Thymus (tissue), 14 donors: ENCODE results near the gene CHIC2. TPM values are rescaled to one million over a fixed set of nuclear protein-coding genes. Genes with fewer than 3 reads are reported as not detected.
"Not testable (repeated sequence)": the region's sequence is repeated elsewhere in the genome, so short reads cannot be mapped to it uniquely, and the experiment has no call there.

Experiments used
- DNase-seq, 9 donors: peaks; one replicate each; pipeline ENCODE4 v3.0.0-alpha.2; 2013; ENCODE audit warnings: low spot score in 9 of 9, low read depth in 6 of 9, missing footprints in 1 of 9
- H3K27ac ChIP-seq, 2 donors: one replicate each; pipeline ENCODE4 v1.5.1; 2013; ENCODE audit warnings: control low read depth in 1 of 2, low read depth in 1 of 2, low read length in 1 of 2, mild to moderate bottlenecking in 1 of 2, moderate library complexity in 1 of 2
- H3K27me3 ChIP-seq, 2 donors: one replicate each; pipeline ENCODE4 v1.5.1; 2013; ENCODE audit warnings: low read length in 1 of 2; ENCODE audit not compliant: control insufficient read depth in 2 of 2, insufficient read depth in 1 of 2
- H3K36me3 ChIP-seq, 2 donors: one replicate each; pipeline ENCODE4 v1.5.1; 2013; ENCODE audit warnings: low read length in 1 of 2, mild to moderate bottlenecking in 1 of 2, moderate library complexity in 1 of 2; ENCODE audit not compliant: control insufficient read depth in 2 of 2, insufficient read depth in 2 of 2
- H3K4me1 ChIP-seq, 2 donors: one replicate each; pipeline ENCODE4 v1.5.1; 2013; ENCODE audit warnings: low read length in 2 of 2; ENCODE audit not compliant: control insufficient read depth in 2 of 2, insufficient read depth in 2 of 2
- H3K4me3 ChIP-seq, 2 donors: one replicate each; pipeline ENCODE4 v1.5.1; 2013; ENCODE audit warnings: low read length in 2 of 2, control low read depth in 1 of 2, mild to moderate bottlenecking in 1 of 2
- H3K9me3 ChIP-seq, 2 donors: one replicate each; pipeline ENCODE4 v1.5.1; 2013; ENCODE audit warnings: low read length in 1 of 2, mild to moderate bottlenecking in 1 of 2; ENCODE audit not compliant: control insufficient read depth in 2 of 2, insufficient read depth in 1 of 2
- WGBS: extraction: QIAGEN DNeasy Blood & Tissue Kit; methylation state at CpG from one replicate; pipeline ENCODE4 v1.1.7; 2013; 5-methylcytosine and 5-hydroxymethylcytosine counted together
- long read RNA-seq, 10 donors: transcript quantifications; one replicate each; lab custom pipeline, GENCODE V29; 2026
- polyA plus RNA-seq: library from polyadenylated mRNA; stranded (reverse); fragments of 200-250 nt; gene quantifications from one replicate; pipeline ENCODE4 v1.2.3, GENCODE V29; 2013
- total RNA-seq: library from RNA; stranded (reverse); fragments of 120-200 nt; gene quantifications from one replicate; pipeline ENCODE4 v1.2.4, GENCODE V29; 2013
- donor health status: healthy.

Gene CHIC2
- total RNA-seq (36.5 TPM), polyA plus RNA-seq (25.9 TPM)
- long read RNA-seq, donor 1, partial matches to known transcripts: 0 of 5 reads
- long read RNA-seq, donor 1, other reads (novel, unspliced or antisense): 0 of 5 reads
- long read RNA-seq, donor 2: 0 reads
- long read RNA-seq, donor 3, transcript CHIC2-201 (6 exons, 1,194 nt): major isoform, 28 of 34 reads
- long read RNA-seq, donor 3, partial matches to known transcripts: 0 of 34 reads
- long read RNA-seq, donor 3, other reads (novel, unspliced or antisense): 0 of 34 reads
- long read RNA-seq, donor 4, transcript CHIC2-201 (6 exons, 1,194 nt): major isoform, 9 of 9 reads
- long read RNA-seq, donor 4, partial matches to known transcripts: 0 of 9 reads
- long read RNA-seq, donor 4, other reads (novel, unspliced or antisense): 0 of 9 reads
- long read RNA-seq, donor 5, transcript CHIC2-201 (6 exons, 1,194 nt): major isoform, 36 of 38 reads
- long read RNA-seq, donor 5, partial matches to known transcripts: 0 of 38 reads
- long read RNA-seq, donor 5, other reads (novel, unspliced or antisense): 0 of 38 reads
- long read RNA-seq, donor 6, transcript CHIC2-201 (6 exons, 1,194 nt): major isoform, 20 of 21 reads
- long read RNA-seq, donor 6, partial matches to known transcripts: 0 of 21 reads
- long read RNA-seq, donor 6, other reads (novel, unspliced or antisense): 0 of 21 reads
- long read RNA-seq, donor 7, transcript CHIC2-201 (6 exons, 1,194 nt): major isoform, 29 of 29 reads
- long read RNA-seq, donor 7, partial matches to known transcripts: 0 of 29 reads
- long read RNA-seq, donor 7, other reads (novel, unspliced or antisense): 0 of 29 reads
- long read RNA-seq, donor 8, transcript CHIC2-201 (6 exons, 1,194 nt): major isoform, 8 of 10 reads
- long read RNA-seq, donor 8, partial matches to known transcripts: 0 of 10 reads
- long read RNA-seq, donor 8, other reads (novel, unspliced or antisense): 0 of 10 reads
- long read RNA-seq, donor 9, transcript CHIC2-201 (6 exons, 1,194 nt): major isoform, 14 of 16 reads
- long read RNA-seq, donor 9, partial matches to known transcripts: 0 of 16 reads
- long read RNA-seq, donor 9, other reads (novel, unspliced or antisense): 0 of 16 reads
- long read RNA-seq, donor 10, transcript CHIC2-201 (6 exons, 1,194 nt): major isoform, 8 of 8 reads
- long read RNA-seq, donor 10, partial matches to known transcripts: 0 of 8 reads
- long read RNA-seq, donor 10, other reads (novel, unspliced or antisense): 0 of 8 reads

DNA sequence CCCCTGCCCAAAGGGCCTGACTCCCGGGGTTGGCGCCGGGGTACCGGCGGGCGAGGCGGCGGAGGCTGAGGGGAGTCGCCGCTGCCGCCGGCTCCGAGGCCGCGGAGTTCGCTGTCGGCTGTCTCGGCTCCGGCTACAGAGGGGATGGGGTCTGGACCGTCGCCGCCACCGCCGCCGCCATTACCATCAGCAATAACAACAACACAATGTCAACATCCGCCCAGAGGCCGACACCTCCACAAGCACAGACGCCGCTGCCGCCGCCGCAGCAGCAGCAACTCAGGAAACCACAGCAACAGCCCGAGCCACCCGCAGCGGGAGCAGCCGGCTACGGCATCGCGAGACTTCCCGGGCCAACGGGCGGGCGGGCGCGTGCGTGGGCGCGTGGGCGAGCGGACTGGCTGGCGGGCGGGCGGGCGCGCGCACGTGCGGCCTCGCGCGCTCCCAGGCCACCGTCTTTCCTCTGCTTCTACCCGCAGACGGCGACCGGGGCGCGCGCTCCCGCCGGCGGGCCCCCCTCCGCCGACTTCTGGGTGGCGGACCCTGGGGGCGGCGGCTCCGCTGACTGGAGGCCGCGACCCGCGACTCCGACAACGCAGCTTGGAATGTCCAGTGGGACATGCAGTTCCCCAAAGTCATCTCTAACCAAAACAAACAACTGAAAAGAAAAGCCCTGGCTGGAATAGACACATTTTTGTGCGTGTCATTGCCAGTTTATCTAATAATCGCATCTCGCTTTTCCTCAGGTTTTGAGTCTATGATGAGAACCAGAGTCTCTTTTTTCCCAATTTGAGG, at the start of gene CHIC2:
CHIC2 (minus strand) TSS at position 289 of the 795 bp plus-strand sequence. CDS start 305 bp downstream, outside the sequence.
- under 1% methylated on average over 87 of the region's 87 CpGs for WGBS
- no peaks in the 10 kb centered on the region for H3K27me3 ChIP-seq
- DNase-seq: peak; percentile 86 to 98 (median 91)
- H3K4me3 ChIP-seq: peak within 1 kb of the TSS; percentile 66 to 98
- H3K9me3 ChIP-seq: no peaks in the 10 kb centered on the region
- no peaks in the 10 kb centered on the region for H3K36me3 ChIP-seq
- peak within 1 kb of the TSS; percentile 88 to 99 for H3K27ac ChIP-seq
- peaks cover 7 to 11% of the 10 kb centered on the region in 2 donors for H3K4me1 ChIP-seq

DNA sequence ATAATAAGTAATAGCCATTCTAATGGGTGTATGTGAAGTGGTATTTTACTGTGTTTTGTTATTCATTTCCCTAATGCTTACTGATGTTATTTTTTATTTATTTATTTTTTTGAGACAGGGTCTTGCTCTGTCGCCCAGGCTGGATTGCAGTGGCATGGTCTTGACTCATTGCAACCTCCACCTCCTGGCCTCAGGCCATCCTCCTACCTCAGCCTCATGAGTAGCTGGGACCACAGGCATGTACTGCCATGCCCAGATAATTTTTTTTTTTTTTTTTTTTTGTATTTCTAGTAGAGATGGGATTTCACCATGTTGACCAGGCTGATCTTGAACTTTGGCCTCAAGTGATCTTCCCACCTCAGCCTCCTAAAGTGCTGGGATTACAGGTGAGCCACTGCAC, 48.8 kb upstream of the CHIC2 start:
- not testable (repeated sequence) for H3K27ac ChIP-seq, H3K4me3 ChIP-seq, H3K9me3 ChIP-seq, H3K36me3 ChIP-seq, DNase-seq
- 97% methylated on average over 1 of the region's 1 CpG for WGBS
- Histone ChIP-seq H3K4me1 (peaks cover 0 to 12% of the 10 kb centered on the region in 2 donors), H3K27me3 (peaks cover 42 to 55% of the 10 kb centered on the region in 2 donors)

DNA sequence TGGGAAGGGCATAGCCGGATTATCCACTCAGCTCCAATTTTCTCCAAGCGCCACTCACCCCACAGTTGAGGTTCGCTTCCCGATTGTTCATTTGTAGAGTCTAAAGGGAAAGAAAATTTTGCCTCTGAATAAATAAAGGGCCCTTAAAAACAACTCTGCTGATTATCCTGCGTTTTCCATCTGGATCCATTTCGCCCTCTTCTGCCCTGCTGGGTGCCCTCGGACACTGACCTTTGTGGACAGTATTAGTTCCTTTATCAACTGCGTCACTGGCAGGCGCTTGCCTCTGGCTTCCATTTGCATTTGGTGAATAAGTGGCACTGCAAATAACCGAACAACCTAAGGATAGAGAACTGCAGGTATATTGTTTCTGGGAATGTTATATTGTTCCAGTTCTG, 45.6 kb upstream of the CHIC2 start:
- Histone ChIP-seq H3K27me3 (peaks cover 68 to 86% of the 10 kb centered on the region in 2 donors), H3K4me3 (no peak overlapping the region), H3K9me3 (peaks cover 0 to 2% of the 10 kb centered on the region in 2 donors), H3K27ac (no peak overlapping the region), H3K36me3 (no peaks in the 10 kb centered on the region), H3K4me1 (peaks cover 5 to 19% of the 10 kb centered on the region in 2 donors)
- no peak for DNase-seq
- 24% methylated on average over 10 of the region's 10 CpGs for WGBS

DNA sequence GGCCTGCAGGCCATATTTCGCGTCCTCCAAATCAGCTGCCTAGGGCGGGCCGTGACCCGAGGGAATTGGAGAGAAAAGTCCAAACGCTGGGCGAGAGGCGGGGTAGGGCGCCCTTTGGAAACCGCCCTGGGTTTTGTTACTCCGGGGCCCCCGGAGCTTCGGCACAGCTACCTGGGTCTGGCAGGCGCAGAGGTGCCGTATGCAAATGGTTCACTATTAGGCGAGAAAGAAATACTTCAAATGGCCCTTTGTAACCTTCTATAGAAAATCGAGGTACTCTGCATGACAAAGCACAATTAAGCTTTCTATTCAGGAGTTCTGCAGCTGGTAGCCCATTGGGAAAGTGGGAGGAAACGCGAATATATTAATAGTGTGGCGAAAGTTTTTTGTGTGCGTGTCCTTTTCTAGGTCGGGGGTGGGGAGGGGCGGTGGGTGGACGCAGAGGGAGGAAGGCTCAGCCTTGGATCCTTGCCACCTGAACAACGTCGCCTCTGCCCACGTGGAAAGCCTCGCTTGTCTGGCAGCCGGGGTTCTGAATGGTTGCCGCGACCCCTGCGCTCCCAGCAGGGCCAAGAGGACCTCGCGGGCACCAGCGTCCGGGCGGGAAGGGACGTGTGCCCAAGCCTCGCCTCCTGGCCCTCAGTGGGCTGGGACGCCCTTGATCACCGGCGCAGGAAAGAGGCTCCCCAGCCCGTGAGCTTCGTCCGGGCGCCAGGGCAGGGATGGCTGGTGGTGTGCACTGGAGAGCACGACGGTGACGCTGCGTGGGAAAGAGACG, 45.0 kb upstream of the CHIC2 start:
- H3K27ac ChIP-seq: no peak overlapping the region
- H3K4me1 ChIP-seq: peaks cover 5 to 19% of the 10 kb centered on the region in 2 donors
- no peak for DNase-seq
- peaks cover 74 to 89% of the 10 kb centered on the region in 2 donors for H3K27me3 ChIP-seq
- H3K9me3 ChIP-seq: peaks cover 0 to 2% of the 10 kb centered on the region in 2 donors
- H3K36me3 ChIP-seq: no peaks in the 10 kb centered on the region
- WGBS: 9% methylated on average over 51 of the region's 51 CpGs
- no peak overlapping the region for H3K4me3 ChIP-seq

DNA sequence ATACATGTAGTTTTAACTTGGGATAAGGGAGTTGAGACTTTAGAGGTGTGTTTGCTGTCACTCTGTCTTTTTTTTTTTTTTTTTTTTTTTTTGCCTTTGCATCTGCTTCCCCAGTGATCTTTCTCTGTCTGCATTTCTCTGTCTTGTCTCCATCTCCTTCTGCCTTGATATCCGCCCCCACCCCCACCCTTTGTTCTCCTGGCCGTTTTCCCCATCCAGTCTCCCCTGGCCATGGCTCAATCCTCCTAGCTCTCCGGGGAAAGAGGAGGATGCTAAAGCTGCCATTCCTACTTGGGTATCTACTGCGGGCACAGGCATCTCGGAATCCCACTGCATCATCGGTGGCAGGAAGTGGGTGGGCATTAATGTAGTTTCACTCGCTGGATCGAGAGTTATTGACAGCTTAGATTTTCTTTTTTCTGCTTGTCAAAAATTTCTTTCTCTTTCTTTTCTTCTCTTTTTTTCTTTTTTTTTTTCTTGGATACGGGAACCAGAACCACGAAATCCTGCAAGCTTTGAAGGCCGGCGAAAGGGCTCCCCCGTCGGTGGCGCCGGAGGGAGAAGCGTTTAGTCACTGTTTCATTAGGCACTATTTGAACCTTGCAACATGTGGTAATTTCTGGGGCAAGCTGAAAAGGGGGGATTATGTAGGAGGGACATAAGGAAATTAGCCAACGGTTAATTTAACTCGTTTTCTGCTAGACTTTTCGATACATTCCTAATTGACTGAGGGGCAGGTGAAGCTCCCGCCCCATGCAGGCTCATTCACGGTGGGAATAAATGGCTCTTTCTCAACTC, 43.7 kb upstream of the CHIC2 start:
- Histone ChIP-seq H3K9me3 (peaks cover 0 to 9% of the 10 kb centered on the region in 2 donors), H3K27ac (no peak overlapping the region), H3K27me3 (peaks cover 87 to 94% of the 10 kb centered on the region in 2 donors), H3K4me1 (peaks cover 5 to 19% of the 10 kb centered on the region in 2 donors), H3K36me3 (no peaks in the 10 kb centered on the region), H3K4me3 (peak overlapping the region in 1 of 2 donors; percentile 28)
- peak in 1 of 9 donors; percentile 52 for DNase-seq
- 8% methylated on average over 22 of the region's 22 CpGs for WGBS

DNA sequence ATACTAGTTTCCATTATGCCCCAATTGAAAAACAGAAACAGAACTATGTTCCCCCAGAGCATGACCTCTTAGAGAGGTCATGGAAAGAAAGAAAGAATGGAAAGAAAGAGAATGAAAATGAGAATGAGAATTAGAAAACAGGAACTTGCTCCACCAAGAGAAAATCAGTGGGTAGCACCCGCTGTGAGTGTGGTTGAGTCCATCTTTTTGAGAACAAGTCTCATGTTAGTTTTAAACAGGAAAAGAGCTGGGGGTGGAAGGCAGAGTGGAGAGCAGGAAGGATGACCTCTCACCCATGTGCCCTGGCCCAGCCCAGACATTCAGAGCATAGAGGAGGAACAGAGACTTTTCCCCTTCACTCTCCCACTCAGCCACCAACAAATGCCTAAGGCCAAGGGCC, 40.5 kb upstream of the CHIC2 start:
- H3K4me3 ChIP-seq: no peak overlapping the region
- peaks cover 93 to 100% of the 10 kb centered on the region in 2 donors for H3K27me3 ChIP-seq
- peaks cover 8 to 35% of the 10 kb centered on the region in 2 donors for H3K4me1 ChIP-seq
- H3K36me3 ChIP-seq: no peaks in the 10 kb centered on the region
- peaks cover 4 to 16% of the 10 kb centered on the region in 2 donors for H3K9me3 ChIP-seq
- 28% methylated on average over 1 of the region's 1 CpG for WGBS
- no peak for DNase-seq
- H3K27ac ChIP-seq: no peak overlapping the region

DNA sequence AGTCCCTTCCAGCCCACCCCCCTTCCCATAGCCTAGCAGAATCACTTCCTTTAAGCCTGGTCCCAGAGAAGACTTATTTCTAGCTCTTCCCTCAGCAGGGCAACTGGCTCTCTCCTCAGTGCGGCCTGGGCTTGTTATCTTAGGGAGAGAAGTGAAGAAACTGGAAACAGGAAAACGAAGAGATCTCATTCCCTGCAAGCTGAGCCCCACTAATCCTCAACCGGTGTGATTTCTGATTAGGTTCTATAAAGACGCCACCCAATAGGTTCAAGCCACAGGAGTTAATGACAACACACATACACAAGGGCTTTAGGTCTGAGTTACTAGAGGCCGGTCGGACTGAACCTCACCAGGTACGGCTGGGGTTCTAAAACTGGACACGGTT, 38.8 kb upstream of the CHIC2 start:
- H3K36me3 ChIP-seq: no peaks in the 10 kb centered on the region
- no peak for DNase-seq
- WGBS: 9% methylated on average over 8 of the region's 8 CpGs
- H3K27ac ChIP-seq: no peak overlapping the region
- H3K4me1 ChIP-seq: peaks cover 8 to 32% of the 10 kb centered on the region in 2 donors
- peaks cover 4 to 14% of the 10 kb centered on the region in 2 donors for H3K9me3 ChIP-seq
- H3K4me3 ChIP-seq: no peak overlapping the region
- peaks cover 92 to 100% of the 10 kb centered on the region in 2 donors for H3K27me3 ChIP-seq
